ENCODE data around the gene USP24. TPM values are rescaled to one million over a fixed set of nuclear protein-coding genes. Genes with fewer than 3 reads are reported as not detected.

Gene USP24
- total and polyA plus RNA-seq, 2 donors (not counting 1 experiment from before 2014, with no cell fraction given): 18.9 to 152 TPM

- 78% methylated on average over 3 of the region's 5 CpGs for WGBS (ENCODE audit: insufficient coverage)
- TF ChIP-seq, protein P1, sequence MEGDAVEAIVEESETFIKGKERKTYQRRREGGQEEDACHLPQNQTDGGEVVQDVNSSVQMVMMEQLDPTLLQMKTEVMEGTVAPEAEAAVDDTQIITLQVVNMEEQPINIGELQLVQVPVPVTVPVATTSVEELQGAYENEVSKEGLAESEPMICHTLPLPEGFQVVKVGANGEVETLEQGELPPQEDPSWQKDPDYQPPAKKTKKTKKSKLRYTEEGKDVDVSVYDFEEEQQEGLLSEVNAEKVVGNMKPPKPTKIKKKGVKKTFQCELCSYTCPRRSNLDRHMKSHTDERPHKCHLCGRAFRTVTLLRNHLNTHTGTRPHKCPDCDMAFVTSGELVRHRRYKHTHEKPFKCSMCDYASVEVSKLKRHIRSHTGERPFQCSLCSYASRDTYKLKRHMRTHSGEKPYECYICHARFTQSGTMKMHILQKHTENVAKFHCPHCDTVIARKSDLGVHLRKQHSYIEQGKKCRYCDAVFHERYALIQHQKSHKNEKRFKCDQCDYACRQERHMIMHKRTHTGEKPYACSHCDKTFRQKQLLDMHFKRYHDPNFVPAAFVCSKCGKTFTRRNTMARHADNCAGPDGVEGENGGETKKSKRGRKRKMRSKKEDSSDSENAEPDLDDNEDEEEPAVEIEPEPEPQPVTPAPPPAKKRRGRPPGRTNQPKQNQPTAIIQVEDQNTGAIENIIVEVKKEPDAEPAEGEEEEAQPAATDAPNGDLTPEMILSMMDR (IDR thresholded peaks at IDR 0.05): no peak
- no peak for TF ChIP-seq EZH2 (IDR thresholded peaks at IDR 0.05; ENCODE audit: borderline replicate concordance, insufficient read depth, low read depth, low read length, poor library complexity, severe bottlenecking)
- Histone ChIP-seq H3K4me2 (replicated peaks; ENCODE audit: low read depth, low read length, poor library complexity, severe bottlenecking) (no peak overlapping the region), H3K4me1 (ENCODE audit: control insufficient read depth in 2 of 2, insufficient read depth in 2 of 2, low read length in 2 of 2) (peaks cover 17 to 39% of the 10 kb centered on the region in 2 donors), H3K9ac (ENCODE audit: low read length) (no peak overlapping the region), H3K27me3 (replicated peaks in 1 of 4; ENCODE audit: control extremely low read depth in 1 of 4, control insufficient read depth in 3 of 4, insufficient read depth in 4 of 4, low read length in 3 of 4) (no peaks in the 10 kb centered on the region), H2AFZ (ENCODE audit: insufficient read depth, low read depth, low read length, poor library complexity, severe bottlenecking) (no peak overlapping the region), H3K36me3 (replicated peaks in 1 of 2; ENCODE audit: control extremely low read depth in 1 of 2, control insufficient read depth in 1 of 2, extremely low read depth in 1 of 2, insufficient read depth in 2 of 2, low read length in 1 of 2) (peaks cover 2 to 30% of the 10 kb centered on the region in 2 experiments), H3K9me3 (ENCODE audit: control extremely low read depth in 1 of 3, control insufficient read depth in 2 of 3, insufficient read depth in 1 of 3, low read length in 2 of 3) (no peaks in the 10 kb centered on the region), H4K20me1 (ENCODE audit: control insufficient read depth, insufficient read depth, low read length, poor library complexity, severe bottlenecking) (peaks cover 86% of the 10 kb centered on the region), H3K4me3 (ENCODE audit: control extremely low read depth in 1 of 5, extremely low read depth in 1 of 5, insufficient read depth in 1 of 5, low read depth in 2 of 5, low read length in 4 of 5) (no peak overlapping the region), H3K79me2 (ENCODE audit: control insufficient read depth, insufficient read depth, low read length) (peaks cover 98% of the 10 kb centered on the region), H3K27ac (ENCODE audit: low read length in 2 of 2) (peak overlapping the region in 1 of 2 donors; percentile 50)
- Mint-ChIP-seq H3K4me3 (no peak overlapping the region), H3K9me3 (ENCODE audit: insufficient read depth) (no peaks in the 10 kb centered on the region), H3K27ac (peak overlapping the region; percentile 54), H3K4me1 (peaks cover 64% of the 10 kb centered on the region), H3K27me3 (no peaks in the 10 kb centered on the region)
- intact Hi-C loops (cut with micrococcal nuclease): loop anchor here (2.0 kb wide), 1 partner anchor 14 kb away; no protein-coding TSS in a partner anchor
- ATAC-seq (ENCODE audit: low read depth) (no peak), DNase-seq (no peak)
- CTCF ChIA-PET: interaction anchor here (1.2 to 3.1 kb wide), 3 partner anchors 13 to 87 kb away, joined by 4 to 15 read pairs (median 5); no protein-coding TSS in a partner anchor
- POLR2A ChIA-PET: no interaction called here
These were observed 18.6 kb downstream of the USP24 start for GRCh38 chr1:55196433-55197035.

DNA sequence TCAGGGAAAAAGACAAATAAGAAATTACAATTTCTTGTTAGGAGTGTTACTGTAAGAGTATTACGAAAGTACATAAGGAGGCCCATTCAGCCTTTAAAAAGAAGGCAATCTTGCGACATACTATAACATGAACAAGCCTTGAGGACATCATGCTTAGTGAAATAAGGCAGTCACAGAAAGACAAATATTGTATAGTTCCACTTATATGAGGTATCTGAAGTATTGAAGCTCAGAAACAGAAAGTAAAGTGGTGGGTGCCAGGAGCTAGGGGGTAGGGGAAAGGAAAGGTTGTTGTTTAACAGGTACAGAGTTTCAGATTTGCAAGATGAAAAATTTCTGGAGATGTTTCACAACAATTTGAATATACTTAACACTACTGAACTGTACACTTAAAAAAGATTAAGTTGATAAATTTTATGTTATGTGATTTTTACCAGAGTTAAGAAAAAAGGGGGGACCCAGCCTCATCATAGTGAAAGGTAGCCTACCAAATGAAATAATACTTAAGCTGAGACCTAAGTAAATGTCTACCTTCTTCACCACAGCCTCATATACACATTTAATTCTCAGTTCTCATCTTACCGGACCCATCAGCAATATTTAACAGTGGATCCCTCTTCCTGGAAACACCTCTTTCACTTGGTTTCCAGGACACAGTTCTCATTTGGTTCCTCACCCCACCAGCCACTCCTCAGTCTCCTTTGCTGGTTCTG is 19.5 kb downstream of the USP24 start:
- H3K4me1 ChIP-seq (ENCODE audit: control insufficient read depth in 2 of 2, insufficient read depth in 2 of 2, low read length in 2 of 2): peaks cover 17 to 39% of the 10 kb centered on the region in 2 donors
- H3K36me3 ChIP-seq (replicated peaks in 1 of 2; ENCODE audit: control extremely low read depth in 1 of 2, control insufficient read depth in 1 of 2, extremely low read depth in 1 of 2, insufficient read depth in 2 of 2, low read length in 1 of 2): peaks cover 2 to 27% of the 10 kb centered on the region in 2 experiments
- no peaks in the 10 kb centered on the region for H3K9me3 ChIP-seq (ENCODE audit: control extremely low read depth in 1 of 3, control insufficient read depth in 2 of 3, insufficient read depth in 1 of 3, low read length in 2 of 3)
- intact Hi-C loops (cut with micrococcal nuclease): loop anchor here (2.0 kb wide), 1 partner anchor 15 kb away; no protein-coding TSS in a partner anchor
- H3K4me2 ChIP-seq (replicated peaks; ENCODE audit: low read depth, low read length, poor library complexity, severe bottlenecking): no peak overlapping the region
- DNase-seq: no peak
- H3K9me3 Mint-ChIP-seq (ENCODE audit: insufficient read depth): no peaks in the 10 kb centered on the region
- no peak for TF ChIP-seq EZH2 (IDR thresholded peaks at IDR 0.05; ENCODE audit: borderline replicate concordance, insufficient read depth, low read depth, low read length, poor library complexity, severe bottlenecking)
- TF ChIP-seq, protein P1 (IDR thresholded peaks at IDR 0.05): no peak
- peaks cover 80% of the 10 kb centered on the region for H4K20me1 ChIP-seq (ENCODE audit: control insufficient read depth, insufficient read depth, low read length, poor library complexity, severe bottlenecking)
- H3K79me2 ChIP-seq (ENCODE audit: control insufficient read depth, insufficient read depth, low read length): peaks cover 97% of the 10 kb centered on the region
- ChIA-PET CTCF (interaction anchor here (0.8 to 3.1 kb wide), 2 partner anchors 18 to 82 kb away, joined by 3 to 15 read pairs; no protein-coding TSS in a partner anchor), POLR2A (no interaction called here)
- H3K4me3 ChIP-seq (ENCODE audit: control extremely low read depth in 1 of 5, extremely low read depth in 1 of 5, insufficient read depth in 1 of 5, low read depth in 2 of 5, low read length in 4 of 5): no peak overlapping the region
- H2AFZ ChIP-seq (ENCODE audit: insufficient read depth, low read depth, low read length, poor library complexity, severe bottlenecking): no peak overlapping the region
- no peak overlapping the region for H3K9ac ChIP-seq (ENCODE audit: low read length)
- H3K27me3 Mint-ChIP-seq: no peaks in the 10 kb centered on the region
- H3K27ac Mint-ChIP-seq: peak overlapping the region; percentile 54
- ATAC-seq (ENCODE audit: low read depth): no peak
- no peaks in the 10 kb centered on the region for H3K27me3 ChIP-seq (replicated peaks in 1 of 4; ENCODE audit: control extremely low read depth in 1 of 4, control insufficient read depth in 3 of 4, insufficient read depth in 4 of 4, low read length in 3 of 4)
- 70% methylated on average over 1 of the region's 3 CpGs for WGBS (ENCODE audit: insufficient coverage)
- H3K4me3 Mint-ChIP-seq: no peak overlapping the region
- H3K27ac ChIP-seq (ENCODE audit: low read length in 2 of 2): peak overlapping the region in 1 of 2 donors; percentile 50
- H3K4me1 Mint-ChIP-seq: peaks cover 59% of the 10 kb centered on the region

All from B cell (primary cell).